ENCODE measurements around the gene FGF19.

GRCh38 chr11:69662021-69662698 lies 41.7 kb downstream of the FGF19 start:
- TF ChIP-seq CTCF (conservative IDR thresholded peaks at IDR 0.05 in 1 of 2, IDR thresholded peaks at IDR 0.05 in 1 of 2; ENCODE audit: low read depth in 1 of 2, low read length in 2 of 2) = peak in 1 of 2 donors; percentile 31
- TF ChIP-seq EZH2 (IDR thresholded peaks at IDR 0.05; ENCODE audit: low read length, missing control alignments) = no peak

Data from fibroblast of lung (primary cell).